Endothelial cell of hepatic sinusoid (primary cell): ENCODE measurements around the gene STRN3.
"Not testable (repeated sequence)": the region's sequence is repeated elsewhere in the genome, so short reads cannot be mapped to it uniquely, and the experiment has no call there.

Source experiments
- in situ Hi-C: cut with HindIII; loops from 2 replicates; pipeline ENCODE4 v1.10.0; 2017; ENCODE audit warnings: low sequenced_read_pairs

The STRN3 gene

DNA sequence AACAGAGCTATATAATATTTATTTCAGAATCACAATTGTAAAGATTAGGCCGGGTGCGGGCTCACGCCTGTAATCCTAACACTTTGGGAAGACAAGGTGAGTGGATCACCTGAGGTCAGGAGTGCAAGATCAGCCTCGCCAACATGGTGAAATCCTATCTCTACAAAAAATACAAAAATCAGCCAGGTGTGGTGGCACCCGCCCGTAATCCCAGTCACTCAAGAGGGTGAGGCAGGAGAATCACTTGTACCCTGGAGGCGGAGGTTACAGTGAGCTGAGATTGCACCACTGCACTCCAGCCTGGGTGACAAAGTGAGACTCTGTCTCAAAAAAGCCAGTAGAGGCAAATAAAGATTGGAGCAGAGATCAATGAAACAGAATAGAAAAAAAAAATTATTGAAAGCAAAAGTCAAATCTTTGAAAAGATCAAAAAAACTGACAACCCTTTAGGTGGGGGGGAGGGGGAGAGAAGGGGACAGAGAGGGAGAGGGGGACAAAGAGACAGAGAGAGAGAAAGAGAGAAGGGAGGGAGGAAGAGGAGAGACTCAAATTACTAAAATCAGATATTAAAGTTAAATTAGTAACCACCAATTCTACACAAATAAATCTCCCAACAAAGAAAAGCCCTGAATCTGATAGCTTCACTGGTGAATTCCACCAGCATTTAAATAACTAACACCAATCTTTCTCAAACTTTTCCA, 53.1 kb downstream of the STRN3 start:
- in situ Hi-C loops, result no loop called here

DNA sequence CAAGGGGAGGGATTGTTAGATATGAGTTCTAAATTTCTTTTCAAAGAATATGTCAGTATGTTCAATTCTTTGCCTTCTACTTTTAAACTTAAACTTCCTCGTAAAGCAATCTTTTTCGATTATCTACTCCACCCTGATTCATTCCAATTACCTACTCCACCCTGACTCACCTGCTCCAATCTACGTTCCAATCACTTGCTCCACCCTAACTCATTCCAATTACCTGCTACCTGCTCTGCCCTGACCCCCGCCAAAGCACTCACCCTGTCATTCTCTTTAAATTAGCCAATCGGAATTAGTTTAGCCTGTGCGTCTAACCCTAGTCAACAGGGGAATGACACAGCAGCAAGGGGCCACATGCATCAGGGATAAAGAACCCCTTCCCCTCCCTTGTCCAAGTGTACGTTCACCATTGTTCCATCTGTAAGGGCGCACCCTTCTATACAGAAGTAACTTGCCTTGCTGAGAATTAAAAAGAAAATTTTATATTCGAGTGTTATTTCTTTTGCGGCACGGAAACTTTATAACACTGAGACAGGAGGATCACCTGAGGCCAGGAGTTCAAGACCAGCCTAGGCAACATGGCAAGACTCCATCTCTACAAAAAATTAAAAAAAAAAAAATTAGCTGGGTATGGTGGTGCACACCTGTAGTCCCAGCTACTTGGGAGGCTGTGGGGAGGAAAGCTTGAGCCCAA, 54.0 kb downstream of the STRN3 start:
- in situ Hi-C loops, result not testable (repeated sequence)

DNA sequence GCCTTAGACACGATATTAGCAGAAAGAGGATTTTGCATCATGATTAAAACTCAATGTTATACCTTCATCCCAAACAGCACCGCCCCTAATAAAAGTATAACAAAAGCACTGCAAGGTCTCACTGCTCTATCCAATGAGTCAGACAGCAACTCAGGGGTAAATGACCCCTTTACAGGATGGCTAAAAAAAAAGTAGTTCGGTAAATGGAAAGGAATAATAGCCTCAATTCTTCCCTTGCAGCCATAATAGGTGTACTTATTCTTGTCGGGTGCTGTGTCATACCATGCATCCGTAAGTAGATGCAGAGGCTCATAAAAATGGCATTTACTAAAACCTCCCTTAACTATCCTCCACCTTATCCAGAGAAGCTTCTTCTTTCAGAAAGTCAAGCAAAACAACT, 54.6 kb downstream of the STRN3 start:
- in situ Hi-C loops, result no loop called here

DNA sequence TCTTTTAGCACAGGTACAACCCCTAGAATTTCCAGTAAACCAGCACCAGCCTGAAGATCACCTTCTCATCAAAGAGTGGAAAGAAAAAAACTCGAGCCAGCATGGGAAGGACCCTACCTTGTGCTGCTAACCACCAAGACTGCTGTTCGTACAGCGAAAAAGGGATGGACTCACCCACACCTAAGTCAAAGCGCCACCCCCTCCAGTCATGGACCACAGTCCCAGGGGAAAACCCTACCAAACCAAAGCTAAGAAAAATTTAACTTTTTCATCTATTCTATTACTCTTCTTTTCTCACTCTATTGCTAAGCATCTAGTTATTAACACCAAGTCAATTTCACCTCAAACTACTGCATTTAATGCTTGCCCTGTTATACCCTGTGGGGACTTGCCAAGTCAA, 56.4 kb downstream of the STRN3 start:
- in situ Hi-C loops, result not testable (repeated sequence)

DNA sequence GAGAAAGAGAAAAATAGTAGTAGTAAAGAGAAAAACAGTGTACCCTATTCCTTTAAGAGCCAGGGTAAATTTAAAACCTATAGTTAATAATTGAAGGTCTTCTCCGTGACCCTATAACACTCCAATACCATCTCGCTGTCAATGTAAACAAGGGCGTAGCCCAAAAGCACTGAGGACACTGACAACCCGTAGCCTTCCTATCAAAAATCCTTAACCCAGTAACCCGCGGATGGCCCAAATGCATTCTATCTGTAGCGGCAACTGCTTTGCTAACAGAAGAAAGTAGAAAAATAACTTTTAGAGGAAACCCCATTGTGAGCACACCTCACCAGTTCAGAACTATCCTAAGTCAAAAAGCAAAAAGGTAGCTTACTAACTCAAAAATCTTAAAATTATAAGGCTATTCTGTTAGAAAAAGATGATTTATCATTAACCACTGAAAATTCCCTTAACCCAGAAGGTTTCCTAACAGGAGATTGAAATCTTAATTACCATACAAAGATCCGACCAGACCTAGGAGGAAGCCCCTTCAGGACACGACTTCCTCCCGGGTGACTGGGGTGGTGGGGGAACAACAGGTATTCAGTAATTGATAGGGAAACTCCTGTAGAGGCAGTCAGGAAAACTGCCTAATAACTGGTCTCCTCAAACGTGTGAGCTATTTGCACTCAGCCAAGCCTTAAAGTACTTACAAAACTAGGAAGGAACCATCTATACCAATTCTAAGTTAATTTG, 58.6 kb downstream of the STRN3 start:
- in situ Hi-C loops, result not testable (repeated sequence)

DNA sequence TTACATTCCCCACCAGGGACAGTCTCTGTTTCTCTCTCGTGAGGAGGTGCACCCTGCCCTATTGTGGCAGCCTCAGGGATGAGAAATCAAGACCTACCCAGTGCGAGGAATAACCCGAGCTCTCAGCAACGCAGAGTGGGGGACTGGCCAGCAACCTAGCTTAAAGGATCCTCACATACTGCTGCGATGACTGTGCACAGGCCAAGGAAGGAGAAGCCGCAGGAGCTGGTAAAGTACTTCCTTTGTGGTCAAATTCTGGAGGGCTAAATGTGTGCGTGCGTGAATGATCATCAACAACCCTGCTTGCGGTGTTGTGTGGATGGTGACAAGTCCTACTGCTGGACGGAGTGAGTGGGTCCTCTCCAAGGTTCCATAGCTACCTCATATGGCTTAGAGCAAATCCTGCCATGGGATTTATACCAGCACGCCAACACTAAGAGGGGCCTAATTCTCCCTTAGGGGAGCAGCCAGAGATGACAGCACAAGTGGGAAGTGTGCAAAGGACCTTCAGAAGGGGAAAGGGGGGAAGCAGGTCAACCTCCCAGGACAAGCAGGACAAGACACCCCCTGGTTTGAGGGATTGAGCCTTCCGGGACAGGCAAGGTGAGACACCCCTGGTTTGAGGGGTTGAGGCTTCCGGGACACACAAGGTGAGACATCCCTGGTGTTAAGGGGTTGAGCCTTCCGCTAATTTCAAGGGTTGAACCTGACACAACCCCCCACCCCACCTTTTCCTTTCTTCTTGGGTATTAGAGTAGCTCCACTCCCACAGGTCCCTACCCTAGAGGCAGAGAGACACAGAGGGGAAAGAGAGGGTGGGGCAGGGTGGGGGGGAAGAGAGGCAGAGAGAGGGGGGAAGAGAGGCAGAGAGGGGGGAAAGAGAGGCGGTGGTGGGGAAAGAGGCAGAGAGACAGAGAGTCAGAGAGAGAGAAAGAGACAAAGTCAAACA, 59.5 kb downstream of the STRN3 start:
- in situ Hi-C loops, result no loop called here

DNA sequence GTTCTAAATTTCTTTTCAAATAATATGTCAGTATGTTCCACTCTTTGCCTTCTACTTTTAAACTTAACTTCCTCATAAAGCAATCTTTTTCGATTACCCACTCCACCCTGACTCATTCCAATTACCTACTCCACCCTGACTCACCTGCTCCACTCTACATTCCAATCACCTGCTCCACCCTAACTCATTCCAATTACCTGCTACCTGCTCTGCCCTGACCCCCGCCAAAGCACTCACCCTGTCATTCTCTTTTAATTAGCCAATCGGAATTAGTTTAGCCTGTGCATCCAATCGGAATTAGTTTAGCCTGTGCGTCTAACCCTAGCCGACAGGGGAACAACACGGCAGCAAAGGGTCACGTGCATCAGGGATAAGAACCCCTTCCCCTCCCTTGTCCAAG, 60.3 kb downstream of the STRN3 start:
- in situ Hi-C loops, result not testable (repeated sequence)

DNA sequence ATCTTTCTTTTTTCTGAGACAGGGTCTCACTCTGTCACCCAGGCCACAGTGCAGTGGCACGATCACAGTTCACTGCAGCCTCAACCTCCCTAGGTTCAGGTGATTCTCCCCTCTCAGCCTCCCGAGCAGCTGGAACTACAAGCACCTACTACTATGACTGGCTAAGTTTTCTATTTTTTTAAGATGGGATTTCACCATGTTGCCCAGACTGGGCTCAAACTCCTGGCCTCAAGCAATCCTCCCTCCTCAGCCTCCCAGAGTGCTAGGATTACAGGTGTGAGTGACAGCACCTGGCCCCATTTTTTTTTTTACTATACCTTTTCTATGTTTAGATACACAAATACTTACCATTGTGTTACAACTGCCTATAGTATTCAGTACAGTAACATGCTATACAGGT, 63.6 kb downstream of the STRN3 start:
- in situ Hi-C loops, result not testable (repeated sequence)

DNA sequence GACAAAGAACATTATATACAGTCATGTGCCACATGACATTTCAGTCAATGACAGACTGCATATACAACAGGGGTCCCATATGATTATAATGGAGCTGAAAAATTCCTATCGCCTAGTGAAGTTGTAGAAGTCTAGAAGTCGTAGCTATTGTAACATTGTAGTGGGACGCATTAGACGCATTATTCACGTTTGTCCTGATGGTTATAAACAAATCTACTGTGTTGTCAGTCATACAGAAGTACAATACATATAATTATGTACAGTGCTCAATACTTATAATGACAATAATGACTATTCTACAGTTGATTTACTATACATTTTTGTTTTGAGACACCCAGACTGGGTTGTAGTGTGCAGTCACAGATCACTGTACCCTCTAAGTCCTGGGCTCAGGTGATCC, 64.8 kb downstream of the STRN3 start:
- in situ Hi-C loops, result no loop called here

DNA sequence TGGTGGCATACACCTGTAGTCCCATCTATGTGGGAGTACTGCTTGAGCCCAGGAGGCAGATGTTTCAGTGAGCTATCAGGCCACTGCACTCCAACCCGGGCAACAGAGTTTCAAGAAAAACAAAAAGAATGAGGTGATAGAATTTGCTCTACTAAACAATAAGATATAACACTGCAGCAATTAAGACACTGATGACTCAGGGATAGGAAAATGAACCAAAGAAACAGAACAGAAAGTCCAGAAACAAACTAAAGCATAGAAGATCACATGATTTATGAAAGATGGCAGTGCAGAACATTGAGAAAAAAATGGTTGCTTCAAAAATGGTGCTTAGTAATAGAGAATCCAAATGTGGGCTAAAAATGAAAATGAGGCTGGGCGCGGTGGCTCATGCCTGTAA, 66.0 kb downstream of the STRN3 start:
- in situ Hi-C loops, result no loop called here

DNA sequence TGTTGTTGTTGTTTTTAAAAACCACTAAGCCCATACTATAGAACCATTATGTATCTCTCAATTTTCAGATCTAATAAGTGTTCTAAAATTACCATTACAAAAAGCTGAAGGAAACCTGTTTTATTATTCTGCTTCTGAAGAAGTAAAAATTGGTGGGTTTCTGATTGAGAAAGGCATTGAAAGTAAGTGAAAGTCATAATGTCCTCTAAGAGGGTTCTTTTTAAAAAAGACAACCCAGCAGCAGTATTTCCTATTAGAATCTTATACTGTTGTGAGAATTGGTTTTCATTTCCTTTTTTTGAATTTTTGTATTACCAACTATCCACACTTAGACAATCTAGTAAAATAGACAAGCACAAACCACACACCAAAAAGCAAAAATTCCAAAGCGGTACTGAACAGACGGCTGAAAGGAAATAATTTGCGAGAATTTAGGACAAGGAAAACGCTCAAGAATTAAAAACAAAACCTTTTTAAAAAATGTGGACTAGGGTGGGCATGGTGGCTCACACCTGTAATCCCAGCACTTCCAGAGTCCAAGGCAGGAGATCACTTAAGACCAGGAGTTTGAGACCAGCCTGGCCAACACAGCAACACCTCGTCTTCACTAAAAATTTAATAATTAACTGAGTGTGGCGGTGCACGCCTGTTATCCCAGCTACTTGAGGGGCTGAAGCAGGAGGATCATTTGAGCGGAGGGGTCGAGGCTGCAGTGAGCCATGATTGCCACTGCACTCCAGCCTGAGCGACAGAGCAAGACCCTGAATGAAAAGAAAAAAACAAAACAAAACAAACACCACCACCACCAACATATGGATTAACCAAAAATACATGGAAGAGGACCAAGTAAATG, 67.4 kb downstream of the STRN3 start:
- in situ Hi-C loops, result no loop called here

DNA sequence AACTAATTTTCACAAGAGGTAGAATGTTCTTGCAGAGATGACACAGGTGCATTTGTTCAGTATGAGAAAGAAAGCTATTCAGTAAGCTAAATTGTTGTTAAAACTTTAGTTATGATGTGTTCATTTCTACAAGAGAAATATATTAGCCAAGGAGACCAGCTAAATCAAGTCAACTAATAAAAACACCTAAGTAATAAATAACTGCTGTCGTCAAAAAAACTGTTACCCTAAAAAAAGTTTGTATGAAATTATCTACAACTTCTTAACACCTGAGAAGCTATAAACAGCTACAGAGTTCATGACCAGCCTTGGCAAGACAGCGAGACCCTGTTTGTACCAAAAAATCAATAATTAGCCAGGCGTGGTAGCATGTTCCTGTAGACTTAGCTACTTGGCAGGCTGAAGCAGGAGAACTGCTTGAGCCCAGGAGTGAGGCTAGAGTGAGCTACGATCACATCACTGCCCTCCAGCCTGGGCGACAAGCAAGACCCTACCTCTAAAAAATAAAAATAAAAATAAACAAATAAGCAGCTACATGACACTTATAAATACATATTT, 68.3 kb downstream of the STRN3 start:
- in situ Hi-C loops, result no loop called here

DNA sequence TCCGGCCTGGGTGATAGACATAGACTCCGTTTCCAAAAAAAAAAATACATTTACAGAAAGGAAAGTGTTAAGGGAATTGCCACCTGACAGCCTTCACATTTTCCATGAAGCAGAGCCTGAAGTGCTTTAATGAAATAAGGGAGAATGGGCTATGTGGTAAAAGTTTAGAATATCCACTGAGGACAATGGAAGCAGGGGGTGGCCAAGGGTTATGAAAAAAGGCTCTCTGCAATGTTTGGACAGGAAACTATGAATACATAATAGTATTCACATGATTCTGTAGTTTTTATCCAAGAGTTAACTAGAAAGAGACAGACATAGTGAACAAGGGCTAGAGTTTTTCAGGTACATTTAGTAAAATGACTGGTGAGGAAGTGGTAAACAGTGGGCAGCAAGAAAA, 76.5 kb downstream of the STRN3 start:
- in situ Hi-C loops, result no loop called here

DNA sequence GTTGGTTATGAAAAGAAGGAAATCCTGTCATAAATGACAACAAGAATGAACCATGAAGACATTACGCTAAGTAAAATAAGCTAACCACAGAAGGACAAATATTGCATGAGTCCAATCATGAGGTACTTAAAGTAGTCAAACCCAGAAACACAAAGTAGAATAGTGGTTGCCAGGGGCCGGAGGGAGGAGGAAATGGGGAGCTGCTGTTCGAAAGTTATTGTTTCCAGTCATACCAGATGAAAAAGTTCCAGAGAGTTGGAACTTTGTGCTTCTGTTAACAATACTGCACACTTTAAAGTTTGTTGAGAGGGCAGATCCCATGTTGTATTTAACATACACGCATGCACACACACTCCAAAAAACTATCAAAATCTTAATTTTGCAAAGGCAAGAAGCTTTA, 82.5 kb downstream of the STRN3 start:
- in situ Hi-C loops, result no loop called here

DNA sequence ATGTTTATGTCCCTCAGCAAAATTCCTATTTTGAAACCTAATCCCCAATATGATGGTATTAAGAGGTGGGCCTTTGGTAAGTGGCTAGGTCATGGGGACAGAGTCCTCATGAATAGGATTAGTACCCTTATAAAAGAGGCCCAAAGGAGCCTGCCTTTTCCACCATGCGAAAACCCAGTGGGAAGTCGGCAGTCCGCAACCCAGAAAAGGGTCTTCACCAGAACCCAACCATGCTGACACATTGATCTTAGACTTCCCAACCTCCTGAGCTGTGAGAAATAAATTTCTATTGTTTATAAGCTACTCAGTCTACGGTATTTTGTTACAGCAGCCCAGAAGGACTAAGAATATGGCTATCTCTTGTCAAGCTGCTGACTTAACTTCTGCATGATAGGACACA, 85.3 kb downstream of the STRN3 start:
- in situ Hi-C loops, result no loop called here

DNA sequence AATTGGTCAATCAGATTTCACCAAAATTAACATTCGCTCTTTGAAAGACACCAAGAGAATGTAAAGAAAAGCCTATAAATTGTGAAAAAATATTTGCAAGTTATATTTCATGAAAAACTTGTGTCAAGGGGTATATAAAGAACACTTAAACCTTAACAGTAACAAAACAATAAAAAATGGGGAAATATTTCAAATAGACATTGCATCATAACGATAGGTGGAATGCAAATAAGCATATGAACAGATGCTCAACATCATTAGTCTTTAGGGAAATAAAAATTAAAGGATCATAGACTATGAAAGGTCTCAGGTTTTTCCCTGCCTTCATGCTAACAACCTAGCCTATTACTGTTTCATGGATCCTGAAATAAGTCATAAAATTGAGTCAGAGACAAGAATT, 87.6 kb downstream of the STRN3 start:
- in situ Hi-C loops, result no loop called here

DNA sequence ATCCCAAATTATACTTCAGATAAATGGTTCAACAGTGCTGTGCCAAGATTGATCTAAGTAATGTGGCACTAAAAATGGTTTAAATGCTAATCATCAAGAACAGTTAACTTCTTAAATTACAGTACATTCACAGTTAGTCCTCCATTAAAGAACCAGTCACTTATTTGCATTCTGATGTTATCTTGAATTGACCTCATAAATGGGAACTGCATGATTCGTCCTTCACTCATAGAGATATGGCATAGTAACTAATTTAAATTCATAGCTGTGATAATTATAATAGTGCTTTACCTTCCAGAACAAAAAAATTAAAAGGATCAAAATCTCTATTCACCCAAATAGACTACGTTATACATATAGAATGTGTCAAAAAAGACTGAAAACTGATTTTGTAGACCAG, 90.7 kb downstream of the STRN3 start:
- in situ Hi-C loops, result no loop called here

DNA sequence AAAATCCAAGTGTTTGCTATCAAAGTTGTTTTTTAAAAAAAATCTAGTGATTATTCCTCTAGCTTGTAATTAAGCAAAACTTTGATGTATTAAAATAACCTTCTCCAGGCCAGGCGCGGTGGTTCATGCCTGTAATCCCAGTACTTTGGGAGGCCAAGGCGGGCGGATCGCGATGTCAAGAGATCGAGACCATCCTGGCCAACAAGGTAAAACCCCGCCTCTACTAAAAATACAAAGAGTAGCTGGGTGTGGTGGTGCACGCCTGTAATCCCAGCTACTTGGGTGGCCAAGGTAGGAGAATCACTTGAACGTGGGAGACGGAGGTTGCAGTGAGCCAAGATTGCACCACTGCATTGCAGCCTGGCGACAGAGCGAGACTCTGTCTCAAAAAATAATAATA, 92.2 kb downstream of the STRN3 start:
- in situ Hi-C loops, result not testable (repeated sequence)

DNA sequence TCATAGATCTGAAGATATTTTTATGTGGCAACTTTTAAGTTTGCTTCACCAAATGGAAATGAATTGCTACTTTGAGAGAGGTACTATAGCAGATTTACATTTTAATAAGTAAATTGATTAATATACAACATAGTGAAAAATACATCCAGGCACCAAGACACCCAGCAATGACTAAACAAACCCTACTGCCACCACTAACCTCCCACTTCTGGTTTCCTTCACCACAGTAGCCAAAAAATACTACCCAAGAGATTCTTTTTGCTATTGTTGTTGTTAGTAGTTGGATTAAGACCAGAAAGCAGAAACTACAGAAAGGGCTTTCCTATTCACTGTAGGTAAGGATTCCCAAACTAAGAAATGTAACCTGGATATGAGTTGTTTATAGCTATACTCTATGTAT, 97.7 kb downstream of the STRN3 start:
- in situ Hi-C loops, result no loop called here

DNA sequence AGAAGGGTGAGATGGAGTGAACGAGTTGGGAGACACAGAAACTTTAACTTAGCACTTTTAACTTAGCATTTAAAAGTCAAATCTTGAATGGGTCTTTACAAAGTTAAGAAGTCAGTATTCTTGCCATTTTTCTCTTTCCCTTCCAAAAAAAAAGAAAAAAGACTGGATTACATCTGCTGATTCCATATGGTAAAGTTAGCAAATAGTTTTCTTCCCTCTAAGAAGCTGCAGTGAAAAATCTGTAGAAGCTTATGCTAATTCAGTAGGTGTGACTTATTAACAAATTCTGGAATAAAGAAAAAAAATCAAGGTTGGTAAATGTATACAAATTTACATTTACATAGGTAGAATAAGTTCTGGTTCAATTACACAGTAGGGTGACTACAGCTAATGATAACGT, 100.9 kb downstream of the STRN3 start:
- in situ Hi-C loops, result no loop called here
